DND-41 (cell line): ENCODE measurements around the gene PDPN.

ENCODE experiments used
- ATAC-seq: fragments of 200-7000 bp; cut with Tn5 transposase; 3 replicates; pipeline ENCODE4 v1.9.1; 2021; ENCODE audit warnings: low read depth; ENCODE audit not compliant: insufficient read depth
- DNase-seq: peaks from one replicate; pipeline ENCODE4 v3.0.0-alpha.2; 2020
- H2AFZ ChIP-seq: 2 replicates; pipeline ENCODE4 v1.6.0; 2012; ENCODE audit warnings: low read depth, low read length
- H3K27ac ChIP-seq: 2 replicates; pipeline ENCODE4 v1.5.1; 2012; ENCODE audit warnings: low read length, inconsistent platforms
- H3K27me3 ChIP-seq: fragments of 200-600 bp; sonication (generic); 2 replicates; pipeline ENCODE4 v1.6.0; 2012; ENCODE audit warnings: low read length, mild to moderate bottlenecking, inconsistent platforms; ENCODE audit not compliant: insufficient read depth, poor library complexity
- H3K36me3 ChIP-seq: 2 replicates; pipeline ENCODE4 v1.5.1; 2012; ENCODE audit warnings: low read length, inconsistent platforms; ENCODE audit not compliant: insufficient read depth
- H3K4me1 ChIP-seq: 2 replicates; pipeline ENCODE4 v1.5.1; 2012; ENCODE audit warnings: mild to moderate bottlenecking, low read length; ENCODE audit not compliant: insufficient read depth
- H3K4me2 ChIP-seq: 2 replicates; pipeline ENCODE4 v1.6.0; 2012; ENCODE audit warnings: mild to moderate bottlenecking, moderate library complexity, low read length, inconsistent platforms; ENCODE audit not compliant: insufficient read depth
- H3K4me3 ChIP-seq, 2 experiments: fragments of 200-600 bp in 1 of 2; shearing (Covaris generic) in 1 of 2; 2 replicates each; pipeline ENCODE4 v1.5.1; 2012 to 2016; ENCODE audit warnings: inconsistent platforms in 2 of 2, low read length in 2 of 2, mild to moderate bottlenecking in 2 of 2, low read depth in 1 of 2, moderate library complexity in 1 of 2
- H3K79me2 ChIP-seq: 2 replicates; pipeline ENCODE4 v1.6.0; 2012; ENCODE audit warnings: low read length, inconsistent platforms; ENCODE audit not compliant: insufficient read depth
- H3K9ac ChIP-seq: 2 replicates; pipeline ENCODE4 v1.6.0; 2012; ENCODE audit warnings: low read depth, mild to moderate bottlenecking, inconsistent platforms, low read length, moderate library complexity
- H3K9me3 ChIP-seq: 2 replicates; pipeline ENCODE4 v1.5.1; 2012; ENCODE audit warnings: low read length, moderate library complexity, mild to moderate bottlenecking, inconsistent platforms; ENCODE audit not compliant: insufficient read depth, severe bottlenecking
- H4K20me1 ChIP-seq: 2 replicates; pipeline ENCODE4 v1.6.0; 2012; ENCODE audit warnings: low read length; ENCODE audit not compliant: insufficient read depth
- EZH2 ChIP-seq: IDR thresholded peaks from 3 replicates; pipeline ENCODE4 v1.6.1; 2012; ENCODE audit warnings: borderline replicate concordance, low read depth, mild to moderate bottlenecking, moderate library complexity, low read length, inconsistent platforms; ENCODE audit not compliant: severe bottlenecking
- TF ChIP-seq, protein P1 (sequence below): IDR thresholded peaks from 2 replicates; pipeline ENCODE4 v1.5.1; 2012; ENCODE audit warnings: borderline replicate concordance, low read length, moderate library complexity, mild to moderate bottlenecking; ENCODE audit not compliant: poor library complexity, severe bottlenecking; ENCODE audit errors: extremely low read depth

The PDPN gene

DNA sequence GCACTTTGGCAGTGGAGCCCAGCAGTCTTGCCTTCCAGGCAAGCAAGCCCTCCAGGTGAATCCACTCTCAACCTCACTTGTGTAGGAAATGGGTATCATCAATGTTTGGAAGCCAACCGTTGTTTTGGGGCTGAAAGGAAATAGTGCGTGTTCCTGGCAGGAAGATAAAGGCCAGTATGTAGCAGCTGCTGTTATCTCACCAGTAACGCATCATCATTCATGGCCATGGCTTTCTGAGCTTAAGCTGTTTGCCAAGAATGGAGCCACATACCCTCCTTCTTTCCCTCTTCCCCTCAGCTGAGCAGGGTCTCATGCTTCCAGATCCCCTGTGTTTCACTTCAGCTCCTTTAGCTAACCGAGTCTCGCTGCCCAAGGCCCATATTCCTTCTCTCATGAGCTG, 2.2 kb upstream of the PDPN start:
- no peaks in the 10 kb centered on the region for H3K79me2 ChIP-seq
- no peaks in the 10 kb centered on the region for H3K36me3 ChIP-seq
- no peak overlapping the region for H3K27ac ChIP-seq
- no peak overlapping the region for H3K9ac ChIP-seq
- H3K9me3 ChIP-seq, result no peaks in the 10 kb centered on the region
- DNase-seq, result no peak
- peaks cover 8% of the 10 kb centered on the region for H3K27me3 ChIP-seq
- no peak overlapping the region for H3K4me2 ChIP-seq
- TF ChIP-seq EZH2, result no peak
- TF ChIP-seq, protein P1, sequence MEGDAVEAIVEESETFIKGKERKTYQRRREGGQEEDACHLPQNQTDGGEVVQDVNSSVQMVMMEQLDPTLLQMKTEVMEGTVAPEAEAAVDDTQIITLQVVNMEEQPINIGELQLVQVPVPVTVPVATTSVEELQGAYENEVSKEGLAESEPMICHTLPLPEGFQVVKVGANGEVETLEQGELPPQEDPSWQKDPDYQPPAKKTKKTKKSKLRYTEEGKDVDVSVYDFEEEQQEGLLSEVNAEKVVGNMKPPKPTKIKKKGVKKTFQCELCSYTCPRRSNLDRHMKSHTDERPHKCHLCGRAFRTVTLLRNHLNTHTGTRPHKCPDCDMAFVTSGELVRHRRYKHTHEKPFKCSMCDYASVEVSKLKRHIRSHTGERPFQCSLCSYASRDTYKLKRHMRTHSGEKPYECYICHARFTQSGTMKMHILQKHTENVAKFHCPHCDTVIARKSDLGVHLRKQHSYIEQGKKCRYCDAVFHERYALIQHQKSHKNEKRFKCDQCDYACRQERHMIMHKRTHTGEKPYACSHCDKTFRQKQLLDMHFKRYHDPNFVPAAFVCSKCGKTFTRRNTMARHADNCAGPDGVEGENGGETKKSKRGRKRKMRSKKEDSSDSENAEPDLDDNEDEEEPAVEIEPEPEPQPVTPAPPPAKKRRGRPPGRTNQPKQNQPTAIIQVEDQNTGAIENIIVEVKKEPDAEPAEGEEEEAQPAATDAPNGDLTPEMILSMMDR, result no peak
- H4K20me1 ChIP-seq, result no peaks in the 10 kb centered on the region
- H3K4me1 ChIP-seq, result no peaks in the 10 kb centered on the region
- H3K4me3 ChIP-seq, result no peak overlapping the region
- no peak overlapping the region for H2AFZ ChIP-seq
- ATAC-seq, result no peak

DNA sequence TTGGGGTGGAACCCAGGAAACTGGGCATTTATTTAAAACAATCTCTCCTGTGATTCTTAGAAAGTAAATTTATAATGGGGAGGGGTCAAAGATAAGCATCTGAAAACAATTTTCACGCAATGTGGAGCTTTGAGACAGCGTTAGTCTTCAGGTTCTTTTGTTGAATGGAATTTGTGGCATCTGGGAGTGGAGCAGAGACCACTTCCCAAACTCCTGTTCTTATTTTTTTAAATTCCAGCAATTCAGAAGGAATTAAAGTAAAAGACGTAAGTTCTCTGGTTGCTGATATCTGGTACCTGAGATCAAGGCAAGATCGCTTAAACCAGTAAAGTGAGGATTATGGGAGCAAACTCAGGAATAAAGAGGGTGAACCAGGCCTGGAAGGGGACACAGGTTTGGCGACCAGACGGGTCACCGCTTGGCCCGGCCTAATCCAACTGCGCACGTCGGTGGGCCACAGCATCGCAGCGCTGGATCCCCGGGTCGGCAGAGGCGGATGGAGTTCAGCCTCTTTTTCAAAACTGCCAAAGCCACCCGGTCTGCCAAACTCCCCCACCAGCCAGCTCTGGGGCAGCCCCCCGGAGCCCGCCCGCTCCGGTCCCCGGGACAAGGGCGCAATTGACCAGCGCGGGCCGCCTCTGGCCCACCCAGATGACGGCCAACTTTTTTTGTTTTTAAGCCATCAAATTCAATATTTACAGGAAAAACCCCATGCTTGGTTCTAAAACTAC, 754 bp upstream of the PDPN start:
- Histone ChIP-seq H3K4me2 (no peak overlapping the region), H3K36me3 (no peaks in the 10 kb centered on the region), H4K20me1 (no peaks in the 10 kb centered on the region), H3K9ac (no peak overlapping the region), H3K4me1 (no peaks in the 10 kb centered on the region), H3K9me3 (no peaks in the 10 kb centered on the region), H3K4me3 (no peak overlapping the region), H3K79me2 (no peaks in the 10 kb centered on the region), H2AFZ (no peak overlapping the region), H3K27ac (no peak overlapping the region), H3K27me3 (peaks cover 8% of the 10 kb centered on the region)
- no peak for DNase-seq
- ATAC-seq, result no peak
- no peak for TF ChIP-seq EZH2
- TF ChIP-seq, protein P1, result no peak

DNA sequence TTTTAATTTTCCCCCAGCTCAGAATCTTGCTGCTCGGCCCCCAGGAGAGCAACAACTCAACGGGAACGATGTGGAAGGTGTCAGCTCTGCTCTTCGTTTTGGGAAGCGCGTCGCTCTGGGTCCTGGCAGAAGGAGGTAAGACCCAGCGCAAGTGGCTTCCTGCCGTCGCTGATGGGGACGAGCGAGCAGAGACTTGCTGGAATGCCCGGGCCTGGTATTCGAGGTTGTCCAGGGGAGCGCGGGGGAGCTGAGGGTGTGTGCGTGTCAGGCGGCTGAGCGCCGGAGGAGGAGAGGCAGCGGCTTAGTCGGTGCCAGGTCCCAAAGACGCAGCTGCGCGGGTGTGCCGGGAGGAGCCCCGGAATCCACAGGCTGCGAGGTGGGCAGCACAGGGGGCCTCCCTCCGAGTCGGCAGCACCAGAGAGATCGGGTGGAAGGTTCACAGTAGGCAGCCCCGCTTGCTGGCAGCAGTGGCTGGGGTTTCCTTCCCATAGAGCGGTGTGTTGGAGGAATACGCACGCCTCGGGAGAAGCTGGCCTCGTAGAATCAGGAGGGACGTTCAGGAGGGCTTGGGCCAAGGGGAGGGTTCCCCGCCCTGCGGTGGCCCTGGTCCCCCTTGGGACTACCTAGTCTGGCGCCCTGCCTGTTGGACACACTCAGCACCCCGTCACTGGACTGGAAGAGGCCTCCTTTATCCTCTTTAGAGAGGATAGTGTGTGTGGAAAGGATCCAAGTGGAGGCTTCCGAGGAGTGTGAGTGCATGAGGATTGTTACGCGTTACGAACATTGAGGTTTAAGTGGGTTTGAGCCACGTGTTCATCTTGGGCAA, 547 bp downstream of the PDPN start:
- no peaks in the 10 kb centered on the region for H3K9me3 ChIP-seq
- H3K4me1 ChIP-seq, result no peaks in the 10 kb centered on the region
- no peak overlapping the region for H3K4me2 ChIP-seq
- H4K20me1 ChIP-seq, result no peaks in the 10 kb centered on the region
- ATAC-seq, result no peak
- H3K36me3 ChIP-seq, result no peaks in the 10 kb centered on the region
- TF ChIP-seq, protein P1, result no peak
- no peak for TF ChIP-seq EZH2
- no peak overlapping the region for H3K27ac ChIP-seq
- H2AFZ ChIP-seq, result no peak overlapping the region
- no peak for DNase-seq
- no peak overlapping the region for H3K9ac ChIP-seq
- no peak overlapping the region for H3K4me3 ChIP-seq
- H3K79me2 ChIP-seq, result no peaks in the 10 kb centered on the region
- peaks cover 11% of the 10 kb centered on the region for H3K27me3 ChIP-seq
